HS-27A (cell line): ENCODE data around the gene FRMD5.
"Not testable (repeated sequence)": the region's sequence is repeated elsewhere in the genome, so short reads cannot be mapped to it uniquely, and the experiment has no call there.

ENCODE experiments used
- DNase-seq: peaks from one replicate; pipeline ENCODE4 v3.0.0-alpha.2; 2012; ENCODE audit warnings: low read depth, missing footprints

FRMD5 gene

GRCh38 chr15:44033894-44034293, 161.2 kb downstream of the FRMD5 start:
- no peak for DNase-seq

GRCh38 chr15:44032820-44033219, 162.3 kb downstream of the FRMD5 start:
- not testable (repeated sequence) for DNase-seq

DNA sequence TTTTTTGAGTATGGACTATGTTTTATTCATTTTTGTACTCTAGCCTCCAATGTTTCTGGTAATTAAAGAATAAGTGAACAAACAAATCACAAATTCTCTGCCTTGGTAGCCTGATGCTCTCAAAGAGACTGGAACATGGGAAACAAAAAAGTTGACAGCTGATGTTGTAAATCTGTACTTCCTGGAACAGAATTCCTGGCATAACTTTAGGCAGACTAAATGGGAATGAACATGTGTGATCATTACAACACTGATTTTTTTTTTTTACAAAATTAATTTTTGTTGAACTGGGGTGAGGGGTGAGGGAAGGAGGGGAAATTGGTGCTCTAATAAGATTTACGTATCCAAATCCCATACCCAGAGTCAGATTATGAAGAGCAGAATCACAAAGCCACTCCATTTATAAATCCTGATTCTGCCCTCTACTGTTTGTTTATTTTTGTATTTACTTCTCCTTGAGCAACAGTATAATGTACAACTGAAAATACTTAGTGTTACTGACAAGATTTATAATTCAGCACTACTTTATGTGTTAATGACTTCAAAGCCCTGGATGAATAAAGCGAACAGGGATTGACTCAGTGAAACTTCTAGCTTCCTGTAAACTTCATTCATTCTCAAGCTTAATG, 165.0 kb downstream of the FRMD5 start:
- DNase-seq, result no peak

DNA sequence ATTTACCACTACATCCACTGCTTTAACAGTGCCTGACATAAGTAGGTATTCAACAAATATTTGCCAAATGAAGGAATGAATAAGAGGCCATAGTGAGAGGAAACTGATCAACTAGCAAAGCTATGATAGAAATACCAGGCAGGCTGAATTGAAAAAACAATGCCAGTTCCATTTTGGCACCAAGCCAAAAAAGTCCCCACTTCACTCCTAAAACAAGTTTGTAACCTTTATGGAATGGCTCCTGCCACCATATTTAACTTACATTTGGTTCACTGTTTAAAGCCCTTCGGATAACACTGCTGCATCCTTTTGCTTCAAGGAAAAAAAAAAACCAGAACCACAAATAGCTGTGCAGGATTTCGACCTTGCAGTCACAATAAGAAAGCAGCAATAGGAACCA, 166.1 kb downstream of the FRMD5 start:
- DNase-seq, result no peak

GRCh38 chr15:44028349-44028748, 166.7 kb downstream of the FRMD5 start:
- no peak for DNase-seq

DNA sequence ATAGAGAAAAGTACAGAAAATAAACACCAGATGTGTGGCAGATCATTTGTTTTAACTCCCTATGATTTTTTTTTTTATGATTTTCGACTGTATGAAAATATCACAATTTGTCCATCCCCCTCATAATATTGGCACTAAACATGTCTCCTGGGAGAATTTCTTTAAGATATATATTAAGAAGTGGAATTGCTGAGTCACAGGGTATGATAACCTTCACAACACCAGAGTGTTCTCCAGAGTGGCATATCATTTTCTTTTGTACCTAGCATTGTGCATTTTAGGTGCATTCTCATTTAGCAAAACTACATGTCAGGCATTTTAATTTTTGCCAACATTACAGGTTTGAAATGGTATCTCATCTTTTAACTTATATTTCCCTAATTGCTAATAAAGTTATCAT, 170.9 kb downstream of the FRMD5 start:
- no peak for DNase-seq

GRCh38 chr15:44023176-44023575, 171.9 kb downstream of the FRMD5 start:
- no peak for DNase-seq

- no peak for DNase-seq
Measured at GRCh38 chr15:44018151-44018550, 176.9 kb downstream of the FRMD5 start.

- DNase-seq, result no peak
Measured at GRCh38 chr15:44015545-44016305, 179.3 kb downstream of the FRMD5 start.

- no peak for DNase-seq
Measured at GRCh38 chr15:44011238-44011854, 183.7 kb downstream of the FRMD5 start.

GRCh38 chr15:44010089-44010488, 185.0 kb downstream of the FRMD5 start:
- DNase-seq, result no peak

- no peak for DNase-seq
Measured at GRCh38 chr15:44009038-44009437, 186.0 kb downstream of the FRMD5 start.

DNA sequence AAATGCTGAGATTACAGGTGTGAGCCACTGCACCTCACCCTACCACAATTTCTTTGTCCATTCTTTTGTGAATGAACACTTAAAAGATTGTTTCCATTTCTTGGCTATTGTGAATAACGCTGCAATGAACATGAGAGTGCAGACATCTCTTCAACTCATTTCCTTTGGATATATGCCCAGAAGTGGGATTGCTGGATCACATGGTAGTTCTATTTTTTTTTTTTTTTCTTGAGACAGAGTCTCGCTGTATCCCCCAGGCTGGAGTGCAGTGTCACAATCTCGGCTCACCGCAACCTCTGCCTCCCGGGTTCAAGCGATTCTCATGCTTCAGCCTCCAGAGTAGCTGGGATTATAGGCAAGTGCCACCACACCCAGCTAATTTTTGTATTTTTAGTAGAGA, 194.8 kb downstream of the FRMD5 start:
- DNase-seq, result not testable (repeated sequence)

DNA sequence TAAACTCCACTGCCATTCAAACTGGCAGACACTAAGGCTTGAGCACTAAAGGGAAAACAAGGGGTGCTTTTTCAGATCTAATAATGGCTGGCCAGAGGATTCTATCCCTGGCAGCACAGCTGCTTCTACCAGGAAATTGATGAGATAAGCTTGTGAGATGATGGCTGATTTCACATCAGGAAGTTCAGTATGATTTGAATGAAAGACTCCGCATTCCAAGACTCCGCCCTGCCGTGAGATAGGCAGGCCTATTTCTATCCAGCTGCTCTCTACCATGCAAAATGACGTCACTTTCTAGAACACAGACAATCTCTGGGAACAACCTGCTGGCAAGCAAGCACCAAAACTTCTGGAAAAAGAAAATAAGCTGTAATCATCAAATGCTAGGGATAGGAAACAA, 196.5 kb downstream of the FRMD5 start:
- DNase-seq, result no peak

- DNase-seq, result no peak
Measured at GRCh38 chr15:43991206-43991605, 203.9 kb downstream of the FRMD5 start.

GRCh38 chr15:43989938-43990337, 205.1 kb downstream of the FRMD5 start:
- no peak for DNase-seq

DNA sequence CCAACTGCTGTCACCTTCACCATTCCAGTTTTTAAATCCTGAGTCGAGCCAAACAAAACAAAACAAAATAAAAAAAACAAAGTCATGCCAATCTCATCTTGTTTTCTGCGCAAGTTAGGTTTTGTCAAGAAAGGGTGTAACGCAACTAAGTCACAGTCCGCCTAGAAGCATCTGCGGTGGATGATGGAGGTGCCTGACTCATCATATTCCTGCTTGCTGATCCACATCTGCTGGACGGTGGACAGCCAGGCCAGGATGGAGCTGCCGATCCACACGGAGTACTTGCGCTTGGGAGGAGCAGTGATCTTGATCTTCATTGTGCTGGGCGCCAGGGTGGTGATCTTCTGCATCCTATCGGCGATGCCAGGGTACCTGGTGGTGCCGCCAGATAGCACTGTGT, 206.2 kb downstream of the FRMD5 start:
- DNase-seq, result no peak

DNA sequence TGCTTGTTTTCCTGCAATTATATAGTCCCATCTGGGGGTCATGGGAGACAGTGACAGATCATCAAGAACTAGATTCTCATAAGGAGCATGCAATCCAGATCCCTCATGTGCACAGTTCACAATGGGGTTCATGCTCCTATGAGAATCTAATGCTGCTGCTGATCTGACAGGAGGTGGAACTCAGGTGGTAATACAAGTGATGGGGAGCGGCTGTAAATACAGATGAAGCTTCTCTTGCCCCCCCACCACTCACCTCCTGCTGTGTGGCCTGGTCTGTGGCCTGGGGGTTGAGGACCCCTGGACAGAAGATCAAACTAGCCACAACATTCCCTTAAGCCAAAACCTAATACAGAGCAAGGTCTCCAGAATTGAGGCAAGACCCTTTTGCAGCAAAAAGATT, 207.1 kb downstream of the FRMD5 start:
- DNase-seq, result no peak

DNA sequence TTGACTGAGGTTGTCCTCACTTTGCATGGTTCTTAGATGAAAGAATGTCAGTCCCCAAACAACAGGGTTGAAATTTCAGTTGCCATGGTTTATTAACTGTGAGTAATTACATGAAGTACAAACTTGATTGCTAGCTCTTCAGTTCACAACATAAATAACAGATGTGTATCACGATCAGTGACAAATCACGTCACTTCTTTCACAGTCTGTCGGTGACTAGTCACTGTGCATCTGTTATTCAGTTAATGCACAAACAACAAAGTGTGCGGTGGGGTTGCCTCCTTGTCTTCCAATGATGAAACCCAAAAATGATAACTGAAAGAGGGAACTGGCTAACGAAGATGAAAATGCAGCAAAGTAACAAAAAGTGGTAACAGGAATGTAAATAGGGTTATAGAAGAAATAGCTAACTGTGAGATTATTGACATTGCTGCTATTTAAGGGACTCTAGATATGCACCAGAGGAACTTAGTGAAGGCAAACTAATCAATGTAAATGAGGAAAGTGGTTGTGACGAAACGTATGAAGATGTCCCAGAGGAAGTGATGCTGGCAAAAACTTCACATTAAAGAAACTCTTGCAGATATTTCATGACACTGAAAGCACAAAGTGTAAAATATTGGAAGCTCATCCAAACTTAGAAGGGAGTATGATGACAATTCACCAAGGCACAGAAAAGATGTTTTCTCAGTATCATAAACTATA, 208.9 kb downstream of the FRMD5 start:
- DNase-seq, result no peak

DNA sequence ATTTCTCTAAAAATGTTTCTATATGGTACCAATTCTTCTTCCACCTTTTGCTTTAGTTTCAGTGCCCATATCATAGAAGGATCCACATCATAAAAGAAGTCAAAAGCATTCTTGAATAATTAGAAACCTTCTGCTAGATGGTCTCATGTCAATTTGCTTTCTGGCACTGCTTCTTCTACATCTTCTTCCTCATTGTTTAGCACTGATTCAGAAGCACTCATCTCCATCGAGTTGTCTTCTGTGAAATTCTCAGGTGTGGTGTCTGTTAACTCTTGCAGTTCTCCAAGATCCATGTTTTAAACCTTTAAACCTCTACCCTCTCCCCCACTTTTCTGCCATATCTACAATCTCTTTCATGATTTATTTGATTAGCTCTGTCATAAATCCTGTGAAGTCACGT, 213.5 kb downstream of the FRMD5 start:
- no peak for DNase-seq

DNA sequence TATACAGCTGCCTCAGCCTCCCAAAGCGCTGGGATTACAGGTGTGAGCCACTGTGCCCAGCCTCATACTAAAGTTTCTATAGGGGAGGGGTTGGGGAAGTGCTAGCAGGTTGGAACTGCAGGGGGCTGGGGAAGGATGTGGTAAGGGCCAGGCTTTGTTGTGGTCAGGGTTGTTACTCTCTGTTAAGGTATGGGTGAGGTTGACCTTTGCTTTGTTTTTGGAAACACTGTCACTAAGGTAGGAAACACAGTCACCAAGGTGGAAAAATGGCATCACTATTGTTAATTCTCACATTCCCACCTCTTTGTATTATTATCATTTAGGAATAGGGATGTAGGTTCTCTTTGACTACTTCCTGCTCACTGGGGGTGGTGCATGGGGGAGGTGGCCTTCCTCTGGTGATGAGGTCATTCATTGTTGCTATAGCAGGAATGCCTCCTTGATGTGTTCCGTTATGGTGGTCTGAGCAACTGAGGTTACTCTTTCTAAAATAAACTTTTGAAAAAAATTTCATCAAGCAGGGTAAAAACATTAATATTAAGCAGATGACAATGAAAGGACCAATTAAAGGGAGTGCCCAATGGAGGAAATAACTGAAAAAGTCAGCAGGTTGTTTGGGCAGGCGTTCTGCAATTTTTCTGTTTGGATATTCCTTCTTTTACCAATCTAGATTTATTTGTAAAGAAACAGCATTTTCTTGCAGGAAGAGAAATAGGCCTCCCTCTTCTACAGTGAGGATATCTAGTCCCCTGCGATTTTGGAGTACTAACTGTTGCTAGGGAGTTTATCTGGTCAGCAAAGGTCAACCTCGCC, 217.8 kb downstream of the FRMD5 start:
- DNase-seq, result no peak

DNA sequence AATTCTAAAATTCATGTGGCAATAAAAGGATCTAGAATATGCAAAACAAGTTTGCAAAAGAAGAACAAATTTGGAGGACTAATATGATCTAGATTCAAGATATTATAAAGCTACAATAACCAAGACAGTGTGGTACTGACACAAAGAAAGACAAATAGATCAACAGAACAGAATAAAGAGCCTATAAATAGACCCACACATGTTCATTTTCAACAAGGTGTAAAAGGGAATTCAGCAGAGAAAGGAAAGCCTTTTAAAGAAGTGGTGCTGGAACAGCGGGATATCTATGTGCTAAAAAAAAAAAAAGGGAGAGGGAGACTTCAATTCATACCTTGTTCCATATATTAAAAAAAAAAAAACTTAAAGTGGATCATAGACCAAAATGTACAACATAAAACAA, 219.3 kb downstream of the FRMD5 start:
- DNase-seq, result no peak
